Left cardiac atrium (tissue), 4 donors: ENCODE measurements around the gene GPATCH4. TPM values are rescaled to one million over a fixed set of nuclear protein-coding genes. Genes with fewer than 3 reads are reported as not detected.
"Not testable (repeated sequence)": the region's sequence is repeated elsewhere in the genome, so short reads cannot be mapped to it uniquely, and the experiment has no call there.

ENCODE experiments used
- ATAC-seq, 2 donors: fragments of 200-7000 bp; cut with Tn5 transposase; one replicate each; pipeline ENCODE4 v1.9.1; 2020; ENCODE audit warnings: mild to moderate bottlenecking in 2 of 2, moderate library complexity in 2 of 2
- DNase-seq: peaks from one replicate; pipeline ENCODE4 v3.0.0-alpha.2; 2020
- intact Hi-C, 2 donors: fragments of 100-400 bp; cut with DNase I; formaldehyde crosslinking; loops; one replicate each; pipeline versions ENCODE4 v1.14.1 to v1.15.1; 2022 to 2023
- total RNA-seq, 2 donors: library from RNA; stranded (reverse); fragmentation: NEBNext Ultra II Directional; extraction: Animal tissue kit (Norgen Biotek cat#: 25700); gene quantifications; one replicate each; pipeline ENCODE4 v1.2.1, GENCODE V29; 2021
- donor health status: DM: no; HTN: yes; CAD: no.
- donor health status: DM: no; HTN: yes; CAD: no; lungs with severe emphysema.
- donor health status: DM: yes; HTN: yes; CAD: no.
- donor health status: Dilated cardiomyopathy.

Gene GPATCH4
- total RNA-seq, 2 donors from 2014 or later = 14.6 to 27.0 TPM

GRCh38 chr1:156556354-156556753 is 44.9 kb downstream of the GPATCH4 start:
- intact Hi-C loops = no loop called here
- ATAC-seq = no peak
- no peak for DNase-seq

GRCh38 chr1:156555715-156556114 is 45.6 kb downstream of the GPATCH4 start:
- intact Hi-C loops = no loop called here
- no peak for DNase-seq
- ATAC-seq = no peak

GRCh38 chr1:156554971-156555370 is 46.3 kb downstream of the GPATCH4 start:
- DNase-seq (no peak), ATAC-seq (no peak)
- intact Hi-C loops = no loop called here

- ATAC-seq = no peak
- DNase-seq = no peak
- intact Hi-C loops = no loop called here
Observed at GRCh38 chr1:156553860-156554485, 47.3 kb downstream of the GPATCH4 start.

GRCh38 chr1:156552937-156553336 is 48.3 kb downstream of the GPATCH4 start:
- peak; percentile 53 to 60 for ATAC-seq
- intact Hi-C loops = not testable (repeated sequence)
- DNase-seq = peak; percentile 40

GRCh38 chr1:156552518-156552917 is 48.8 kb downstream of the GPATCH4 start:
- ATAC-seq (no peak), DNase-seq (no peak)
- intact Hi-C loops = no loop called here

- ATAC-seq (no peak), DNase-seq (no peak)
- intact Hi-C loops = no loop called here
Observed at GRCh38 chr1:156551869-156552268, 49.4 kb downstream of the GPATCH4 start.

GRCh38 chr1:156551066-156551643 is 50.1 kb downstream of the GPATCH4 start:
- no peak for DNase-seq
- ATAC-seq = no peak
- intact Hi-C loops = no loop called here

- peak; percentile 57 to 67 for ATAC-seq
- intact Hi-C loops = no loop called here
- DNase-seq = no peak
Observed at GRCh38 chr1:156550346-156550745, 50.9 kb downstream of the GPATCH4 start.

- intact Hi-C loops = no loop called here
- DNase-seq (no peak), ATAC-seq (no peak)
Observed at GRCh38 chr1:156549831-156550230, 51.4 kb downstream of the GPATCH4 start.

- intact Hi-C loops = no loop called here
- no peak for ATAC-seq
- no peak for DNase-seq
Observed at GRCh38 chr1:156549390-156549789, 51.9 kb downstream of the GPATCH4 start.

- ATAC-seq (no peak), DNase-seq (no peak)
- intact Hi-C loops = no loop called here
Observed at GRCh38 chr1:156547982-156548381, 53.3 kb downstream of the GPATCH4 start.

- DNase-seq (no peak), ATAC-seq (no peak)
- intact Hi-C loops = no loop called here
Observed at GRCh38 chr1:156547434-156547833, 53.8 kb downstream of the GPATCH4 start.

- ATAC-seq = no peak
- DNase-seq = no peak
- intact Hi-C loops = no loop called here
Observed at GRCh38 chr1:156546267-156546666, 55.0 kb downstream of the GPATCH4 start.

- no peak for ATAC-seq
- intact Hi-C loops = no loop called here
- no peak for DNase-seq
Observed at GRCh38 chr1:156544592-156545102, 56.6 kb downstream of the GPATCH4 start.

Other genes starting within 250 kb of the GPATCH4 start
- gene RHBG, start 232.3 kb downstream of the GPATCH4 start, total RNA-seq = not detected
- gene MEF2D, start 100.7 kb downstream of the GPATCH4 start, total RNA-seq = 10 to 100 TPM; 69.0 to 81.7 TPM
- under 1 TPM; 0.26 to 0.94 TPM for gene IQGAP3, start 28.9 kb downstream of the GPATCH4 start, total RNA-seq
- gene TTC24, start 21.8 kb downstream of the GPATCH4 start, total RNA-seq = not detected
- 10 to 100 TPM; 91.6 to 95.0 TPM for gene NAXE, start 9.7 kb downstream of the GPATCH4 start, total RNA-seq
- 1 to 10 TPM; 1.3 to 1.9 TPM for gene HAPLN2, start 17.9 kb upstream of the GPATCH4 start, total RNA-seq
- under 1 TPM; 0.29 to 0.47 TPM for gene BCAN, start 40.6 kb upstream of the GPATCH4 start, total RNA-seq
- gene NES, start 75.9 kb upstream of the GPATCH4 start, total RNA-seq = 100 to 1,000 TPM; 224 to 240 TPM
- 1 to 10 TPM; 1.5 TPM for gene CRABP2, start 104.1 kb upstream of the GPATCH4 start, total RNA-seq
- 10 to 100 TPM; 14.6 to 20.5 TPM for gene METTL25B, start 127.0 kb upstream of the GPATCH4 start, total RNA-seq
- gene ISG20L2, start 127.3 kb upstream of the GPATCH4 start, total RNA-seq = 10 to 100 TPM; 15.7 to 18.6 TPM
- 10 to 100 TPM; 62.9 to 74.0 TPM for gene MRPL24, start 139.6 kb upstream of the GPATCH4 start, total RNA-seq
- gene HDGF, start 150.2 kb upstream of the GPATCH4 start, total RNA-seq = 100 to 1,000 TPM; 139 to 156 TPM
- gene PRCC, start 166.1 kb upstream of the GPATCH4 start, total RNA-seq = 10 to 100 TPM; 32.0 to 46.2 TPM
- gene SH2D2A, start 215.4 kb upstream of the GPATCH4 start, total RNA-seq = 1 to 10 TPM; 1.1 to 2.8 TPM